Activated B cell treated with CpG ODN at 0.5 μM for 24 hours (primary cell): Measurements from ENCODE around the gene MYLK4. TPM values are rescaled to one million over a fixed set of nuclear protein-coding genes. Genes with fewer than 3 reads are reported as not detected.

Experiments used
- ATAC-seq: fragments of 200-7000 bp; cut with Tn5 transposase; one replicate; pipeline ENCODE4 v1.10.0; 2021; ENCODE audit warnings: low read depth, mild to moderate bottlenecking, moderate library complexity
- CTCF ChIA-PET: fragments of 350-600 bp; sonication (Branson Sonifier 250); formaldehyde crosslinking; loops from one replicate; lab custom pipeline; 2021; ENCODE audit warnings: antibody characterized with exemption; lab: Charles Lee
- POLR2A ChIA-PET: fragments of 350-600 bp; sonication (Branson Sonifier 250); formaldehyde crosslinking; loops from one replicate; lab custom pipeline; 2021; ENCODE audit warnings: antibody characterized with exemption; lab: Charles Lee
- DNase-seq: peaks from one replicate; pipeline ENCODE4 v3.0.0; 2022
- H3K27ac Mint-ChIP-seq: one replicate; pipeline ENCODE4 v1.8.0; 2020; ENCODE audit warnings: mixed read lengths
- H3K27me3 Mint-ChIP-seq: one replicate; pipeline ENCODE4 v1.8.0; 2021; ENCODE audit warnings: mixed read lengths
- H3K36me3 Mint-ChIP-seq: one replicate; pipeline ENCODE4 v1.8.0; 2021; ENCODE audit warnings: low read depth, mixed read lengths
- H3K4me1 Mint-ChIP-seq: one replicate; pipeline ENCODE4 v1.8.0; 2021; ENCODE audit warnings: mixed read lengths
- H3K4me3 Mint-ChIP-seq: one replicate; pipeline ENCODE4 v1.8.0; 2020; ENCODE audit warnings: mild to moderate bottlenecking, mixed read lengths
- H3K9me3 Mint-ChIP-seq: one replicate; pipeline ENCODE4 v1.8.0; 2020; ENCODE audit warnings: mixed read lengths
- CTCF ChIP-seq: fragments of 200-600 bp; IDR thresholded peaks from one replicate; pipeline ENCODE4 v1.8.0; 2022; ENCODE audit warnings: antibody characterized with exemption, mild to moderate bottlenecking
- intact Hi-C: fragments of 100-400 bp; cut with micrococcal nuclease; formaldehyde crosslinking; loops from one replicate; pipeline ENCODE4 v1.15.1; 2024
- total RNA-seq: library from RNA; stranded (reverse); gene quantifications from 2 replicates; pipeline ENCODE4 v1.2.3, GENCODE V29; 2022

MYLK4 gene
- total RNA-seq, 1 donor from 2014 or later: 0.58 TPM

GRCh38 chr6:2754911-2755310 is 4.2 kb upstream of the MYLK4 start:
- ChIA-PET POLR2A (no interaction called here), CTCF (no interaction called here)
- DNase-seq (no peak), ATAC-seq (no peak)
- peaks cover 15% of the 10 kb centered on the region for H3K27me3 Mint-ChIP-seq
- TF ChIP-seq CTCF: no peak
- peaks cover 2% of the 10 kb centered on the region for H3K9me3 Mint-ChIP-seq
- H3K4me1 Mint-ChIP-seq: peaks cover 10% of the 10 kb centered on the region
- no peak overlapping the region for H3K4me3 Mint-ChIP-seq
- intact Hi-C loops: loop anchor here (10.0 kb wide), 1 partner anchor 120 kb away; no protein-coding TSS in a partner anchor
- no peaks in the 10 kb centered on the region for H3K36me3 Mint-ChIP-seq
- no peak overlapping the region for H3K27ac Mint-ChIP-seq

- Mint-ChIP-seq H3K27ac (no peak overlapping the region), H3K27me3 (peaks cover 17% of the 10 kb centered on the region), H3K4me1 (peaks cover 13% of the 10 kb centered on the region), H3K9me3 (peaks cover 2% of the 10 kb centered on the region), H3K36me3 (no peaks in the 10 kb centered on the region), H3K4me3 (no peak overlapping the region)
- no peak for ATAC-seq
- POLR2A ChIA-PET: no interaction called here
- TF ChIP-seq CTCF: no peak
- CTCF ChIA-PET: no interaction called here
- no peak for DNase-seq
- intact Hi-C loops: loop anchor here (10.0 kb wide), 1 partner anchor 120 kb away; no protein-coding TSS in a partner anchor
Measured at GRCh38 chr6:2754393-2754792, 3.7 kb upstream of the MYLK4 start.

- Mint-ChIP-seq H3K4me1 (peaks cover 13% of the 10 kb centered on the region), H3K4me3 (no peak overlapping the region), H3K27ac (no peak overlapping the region), H3K9me3 (peaks cover 2% of the 10 kb centered on the region), H3K27me3 (peaks cover 17% of the 10 kb centered on the region), H3K36me3 (no peaks in the 10 kb centered on the region)
- ATAC-seq: no peak
- ChIA-PET CTCF (interaction anchor here (1.4 kb wide), 1 partner anchor 1159 kb away, joined by 4 read pairs; no protein-coding TSS in a partner anchor), POLR2A (no interaction called here)
- intact Hi-C loops: loop anchor here (10.0 kb wide), 1 partner anchor 119 kb away; no protein-coding TSS in a partner anchor
- no peak for TF ChIP-seq CTCF
- DNase-seq: no peak
Measured at GRCh38 chr6:2753743-2754142, 3.0 kb upstream of the MYLK4 start.

- H3K27me3 Mint-ChIP-seq: peaks cover 17% of the 10 kb centered on the region
- CTCF ChIA-PET: interaction anchor here (1.4 kb wide), 1 partner anchor 1158 kb away, joined by 4 read pairs; no protein-coding TSS in a partner anchor
- intact Hi-C loops: loop anchor here (10.0 kb wide), 1 partner anchor 118 kb away; no protein-coding TSS in a partner anchor
- peaks cover 13% of the 10 kb centered on the region for H3K4me1 Mint-ChIP-seq
- no peak overlapping the region for H3K27ac Mint-ChIP-seq
- no peak for DNase-seq
- no peak for TF ChIP-seq CTCF
- H3K4me3 Mint-ChIP-seq: no peak overlapping the region
- no peaks in the 10 kb centered on the region for H3K36me3 Mint-ChIP-seq
- no peak for ATAC-seq
- H3K9me3 Mint-ChIP-seq: peaks cover 2% of the 10 kb centered on the region
- POLR2A ChIA-PET: no interaction called here
Measured at GRCh38 chr6:2753110-2753489, 2.4 kb upstream of the MYLK4 start.

- no peak for ATAC-seq
- ChIA-PET CTCF (interaction anchor here (1.2 to 1.4 kb wide), 2 partner anchors 17 to 1158 kb away, joined by 3 to 4 read pairs; no protein-coding TSS in a partner anchor), POLR2A (no interaction called here)
- H3K27me3 Mint-ChIP-seq: peaks cover 17% of the 10 kb centered on the region
- no peaks in the 10 kb centered on the region for H3K36me3 Mint-ChIP-seq
- no peak overlapping the region for H3K4me3 Mint-ChIP-seq
- H3K27ac Mint-ChIP-seq: no peak overlapping the region
- H3K9me3 Mint-ChIP-seq: peaks cover 2% of the 10 kb centered on the region
- no peak for DNase-seq
- intact Hi-C loops: loop anchor here (10.0 kb wide), 1 partner anchor 118 kb away; no protein-coding TSS in a partner anchor
- no peak for TF ChIP-seq CTCF
- H3K4me1 Mint-ChIP-seq: peaks cover 13% of the 10 kb centered on the region
Measured at GRCh38 chr6:2752477-2753109, 1.9 kb upstream of the MYLK4 start.
